GM19372 (cell line): ENCODE measurements around the gene CCDC121.

Source experiments
- ATAC-seq: cut with Tn5 transposase; IDR thresholded peaks from one replicate; pipeline ENCODE4 v1.9.1; 2021; ENCODE audit warnings: mild to moderate bottlenecking, low read depth, moderate library complexity; ENCODE audit not compliant: unreplicated experiment

CCDC121 gene

DNA sequence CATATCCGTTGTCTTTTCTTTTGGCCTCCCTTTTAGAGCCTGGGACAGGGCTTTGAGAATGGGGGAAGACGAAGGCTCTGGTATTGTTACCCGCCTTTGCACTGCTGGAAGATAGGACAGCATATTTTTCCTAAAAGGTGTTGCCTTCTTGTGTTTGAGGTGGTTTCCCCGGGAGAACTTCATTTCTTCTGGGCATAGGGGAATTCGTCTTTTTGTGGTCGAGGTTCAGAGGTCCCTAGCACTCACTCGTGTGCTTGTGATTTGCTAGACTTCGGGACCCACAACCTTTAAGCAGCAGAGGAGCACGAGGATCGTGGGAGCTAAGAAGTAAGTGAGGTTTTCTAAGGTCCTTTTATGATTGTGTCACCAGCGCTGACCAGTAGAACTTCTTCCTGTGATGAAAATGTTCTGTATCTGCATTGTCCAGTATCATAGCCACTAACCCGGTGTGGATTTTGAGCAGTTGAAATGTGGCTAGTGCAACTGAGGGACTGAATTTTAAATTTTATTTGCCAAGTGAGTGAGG lies 45.4 kb downstream of the CCDC121 start:
- no peak for ATAC-seq

DNA sequence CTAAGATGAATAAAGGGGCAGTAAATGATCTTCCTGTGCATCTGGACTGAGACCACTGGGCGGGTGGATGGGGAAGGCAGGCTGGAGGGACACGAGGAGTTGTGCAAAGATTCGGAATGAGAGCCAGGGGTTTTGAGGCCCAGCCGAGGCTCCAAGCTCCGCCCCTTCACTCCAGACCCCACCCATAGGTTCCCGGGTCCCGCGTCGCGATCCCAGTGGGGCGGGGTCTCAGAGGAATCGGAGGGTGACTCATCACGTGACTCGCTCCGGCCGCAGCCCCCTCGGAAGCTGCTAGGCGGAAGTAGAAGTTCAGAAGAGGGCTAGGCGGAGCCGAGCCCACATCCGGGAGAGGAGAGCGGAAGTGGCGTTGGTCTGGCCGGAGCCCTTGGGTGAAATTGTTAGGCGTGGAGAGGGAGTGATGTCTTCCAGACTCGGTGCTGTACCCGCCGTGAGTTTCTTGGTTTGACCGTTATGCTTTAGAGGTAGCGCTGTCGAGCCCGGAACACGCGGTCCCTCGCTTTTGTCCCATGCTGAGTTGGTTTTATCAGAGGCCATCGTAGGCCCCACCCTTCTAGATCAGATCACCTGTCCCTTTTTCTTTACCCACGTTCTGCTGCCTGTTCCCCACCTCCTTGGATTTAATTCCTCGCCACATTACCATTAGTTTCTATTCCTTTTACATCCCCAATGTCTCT lies 46.0 kb downstream of the CCDC121 start, which contains the start of gene ZNF512:
Gene ZNF512, plus strand, starts transcription at position 348 of the 695 bp plus-strand sequence. Its CDS starts 71 bp downstream, at position 419.
- ATAC-seq: peak; percentile 98

DNA sequence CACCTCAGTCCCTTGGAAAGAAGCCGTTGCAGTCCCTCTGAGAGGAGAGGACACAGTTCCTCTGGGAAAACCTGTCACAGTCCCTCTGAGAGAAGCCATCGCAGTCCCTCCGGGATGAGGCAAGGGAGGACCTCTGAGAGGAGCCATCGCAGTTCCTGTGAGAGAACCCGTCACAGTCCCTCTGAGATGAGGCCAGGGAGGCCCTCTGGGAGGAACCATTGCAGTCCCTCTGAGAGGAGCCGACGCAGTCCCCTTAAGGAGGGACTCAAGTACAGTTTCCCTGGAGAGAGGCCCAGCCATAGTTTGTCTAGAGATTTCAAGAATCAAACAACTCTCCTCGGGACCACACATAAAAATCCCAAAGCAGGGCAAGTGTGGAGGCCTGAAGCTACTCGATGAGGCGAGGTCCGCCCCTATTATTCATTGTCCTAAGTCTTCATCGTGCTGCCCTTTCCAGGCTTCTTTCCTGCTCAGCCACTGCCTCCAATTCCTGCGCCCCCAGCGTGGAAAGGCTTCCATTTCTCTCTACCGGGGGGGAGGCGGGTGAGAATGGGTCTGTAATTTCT lies 46.6 kb downstream of the CCDC121 start:
- ATAC-seq: no peak

DNA sequence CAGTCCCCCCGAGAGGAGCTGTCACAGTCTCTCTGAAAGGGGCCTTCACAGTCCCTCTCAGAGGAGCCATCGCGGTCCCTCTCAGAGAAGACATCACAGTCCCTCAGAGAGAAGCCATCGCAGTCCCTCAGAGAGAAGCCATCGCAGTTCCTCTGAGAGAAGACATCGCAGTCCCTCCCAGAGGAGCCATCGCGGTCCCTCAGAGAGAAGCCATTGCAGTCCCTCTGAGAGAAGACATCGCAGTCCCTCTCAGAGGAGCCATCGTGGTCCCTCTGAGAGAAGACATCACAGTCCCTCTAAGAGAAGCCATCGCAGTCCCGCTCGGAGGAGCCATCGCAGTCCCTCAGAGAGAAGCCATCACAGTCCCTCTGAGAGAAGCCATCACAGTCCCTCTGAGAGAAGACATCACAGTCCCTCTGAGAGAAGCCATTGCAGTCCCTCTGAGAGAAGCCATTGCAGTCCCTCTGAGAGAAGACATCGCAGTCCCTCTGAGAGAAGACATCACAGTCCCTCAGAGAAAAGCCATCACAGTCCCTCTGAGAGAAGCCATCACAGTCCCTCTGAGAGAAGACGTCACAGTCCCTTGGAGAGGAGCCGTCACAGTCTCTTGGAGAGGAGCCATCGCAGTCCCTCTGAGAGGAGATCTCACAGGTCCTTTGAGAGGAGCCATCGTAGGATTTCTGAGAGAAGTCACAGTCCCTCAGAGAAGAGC lies 47.2 kb downstream of the CCDC121 start:
- ATAC-seq: no peak
